Heart left ventricle (tissue), 13 donors: ENCODE measurements around the gene ARMH3.

Experiments
- POLR2A ChIP-seq, 2 donors: fragments of 450-650 bp; IDR thresholded peaks; one replicate each; pipeline ENCODE4 v1.6.1; 2017; ENCODE audit warnings: antibody characterized with exemption in 2 of 2, mild to moderate bottlenecking in 2 of 2, moderate library complexity in 2 of 2
- TF ChIP-seq, protein P1 (sequence below), 12 donors: fragments of 200-600 bp; sonication (generic) in 4 of 12; IDR thresholded peaks; one replicate each; pipeline versions ENCODE4 v1.5.0 to v1.8.0; 2018 to 2022; ENCODE audit warnings: antibody characterized with exemption in 12 of 12, mild to moderate bottlenecking in 5 of 12
- donor health status: ischemic (EF 13 %, LVEDD 7.1; RV severe dilation, severe dysfunction).
- donor health status: DM: no; HTN: yes; CAD: no.
- donor health status: DM: no; HTN: no; CAD: no.
- donor health status: ischemic (EF 25% LVEDD 6.9; RV normal size, moderate dysfunction).
- donor health status: ischemic (EF 25% LVEDD 5.7; RV mildly dilated, moderate dysfunction).
- donor health status: ischemic (EF 35%, LVEDD 5.7; RV mildly dilated, moderate dysfunction).
- donor health status: nonischemic (EF 11% LVEDD 7.7; RV severe dilation, severe dysfunction).
- donor health status: DM: yes; HTN: yes; CAD: no.
- donor health status: PGD.
- donor health status: ischemic (EF 29% LVEDD 5.4; RV normal size, mild dysfunction).
- donor health status: nonischemic (EF 23%, LVEDD 6.1; RV moderate dilation, normal function).

DNA sequence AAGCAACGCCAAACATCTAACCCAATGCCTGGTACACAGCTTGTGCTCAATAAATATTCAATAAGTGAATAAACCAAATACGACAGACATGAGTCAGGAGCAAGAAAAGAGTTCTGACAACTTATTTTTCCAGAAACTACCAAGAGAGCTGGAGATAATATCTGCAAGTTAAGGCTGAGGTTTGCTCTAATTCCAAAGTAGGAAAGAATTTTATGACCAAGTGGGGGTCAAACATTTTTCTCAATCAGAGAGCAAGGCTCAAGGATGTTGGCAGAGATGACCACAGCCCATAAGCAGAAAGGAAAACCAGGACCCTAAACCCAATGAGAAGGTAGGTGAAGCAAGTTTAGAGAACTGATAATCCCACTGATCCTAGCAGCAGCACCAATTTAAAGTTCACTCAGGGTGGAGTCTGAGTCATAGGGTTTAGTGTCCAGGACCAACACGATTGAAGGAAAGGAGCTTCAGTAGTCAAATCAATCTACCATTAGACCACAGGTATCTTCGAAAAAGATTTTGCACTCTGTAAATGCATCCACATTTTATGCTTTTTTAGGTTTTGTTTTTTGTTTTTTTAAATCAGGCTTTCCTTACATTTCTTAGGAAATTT, 163.1 kb downstream of the ARMH3 start:
- TF ChIP-seq, protein P1, sequence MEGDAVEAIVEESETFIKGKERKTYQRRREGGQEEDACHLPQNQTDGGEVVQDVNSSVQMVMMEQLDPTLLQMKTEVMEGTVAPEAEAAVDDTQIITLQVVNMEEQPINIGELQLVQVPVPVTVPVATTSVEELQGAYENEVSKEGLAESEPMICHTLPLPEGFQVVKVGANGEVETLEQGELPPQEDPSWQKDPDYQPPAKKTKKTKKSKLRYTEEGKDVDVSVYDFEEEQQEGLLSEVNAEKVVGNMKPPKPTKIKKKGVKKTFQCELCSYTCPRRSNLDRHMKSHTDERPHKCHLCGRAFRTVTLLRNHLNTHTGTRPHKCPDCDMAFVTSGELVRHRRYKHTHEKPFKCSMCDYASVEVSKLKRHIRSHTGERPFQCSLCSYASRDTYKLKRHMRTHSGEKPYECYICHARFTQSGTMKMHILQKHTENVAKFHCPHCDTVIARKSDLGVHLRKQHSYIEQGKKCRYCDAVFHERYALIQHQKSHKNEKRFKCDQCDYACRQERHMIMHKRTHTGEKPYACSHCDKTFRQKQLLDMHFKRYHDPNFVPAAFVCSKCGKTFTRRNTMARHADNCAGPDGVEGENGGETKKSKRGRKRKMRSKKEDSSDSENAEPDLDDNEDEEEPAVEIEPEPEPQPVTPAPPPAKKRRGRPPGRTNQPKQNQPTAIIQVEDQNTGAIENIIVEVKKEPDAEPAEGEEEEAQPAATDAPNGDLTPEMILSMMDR (IDR thresholded peaks at IDR 0.05), result no peak
- no peak for TF ChIP-seq POLR2A (IDR thresholded peaks at IDR 0.05)
